Stimulated activated CD8-positive, alpha-beta memory T cell treated with anti-CD3 and anti-CD28 coated beads, Interleukin-4, amount 100 ng/mL, for 4 hours (primary cell): ENCODE data around the gene MBNL2.

Source experiments
- DNase-seq, 2 donors: peaks; one replicate each; pipeline ENCODE4 v3.0.0-alpha.2; 2020; ENCODE audit warnings: low read depth in 2 of 2, low spot score in 1 of 2

Gene MBNL2

GRCh38 chr13:97295283-97296182 lies 73.4 kb downstream of the MBNL2 start:
- DNase-seq: no peak

GRCh38 chr13:97296740-97297139 lies 74.6 kb downstream of the MBNL2 start:
- no peak for DNase-seq

- no peak for DNase-seq
Measured at GRCh38 chr13:97298816-97299215, 76.7 kb downstream of the MBNL2 start.

DNA sequence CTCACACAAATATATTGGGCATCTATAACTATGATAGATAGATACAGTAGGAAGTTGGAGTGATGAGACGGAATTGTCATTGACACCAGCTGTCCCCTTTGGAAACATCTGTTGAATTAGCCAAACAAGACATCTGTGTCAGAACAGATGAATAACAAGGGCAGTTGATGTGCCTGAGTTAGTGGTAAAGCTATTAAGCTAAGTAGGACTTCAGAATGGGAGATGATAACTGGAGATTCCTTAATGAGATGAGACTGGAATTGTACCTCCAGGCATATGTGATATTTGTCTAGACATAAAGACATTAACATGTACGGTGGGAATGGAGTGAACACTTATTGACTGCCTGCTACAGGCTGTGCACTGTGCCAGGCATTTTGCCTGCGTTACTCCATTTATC lies 78.7 kb downstream of the MBNL2 start:
- no peak for DNase-seq

DNA sequence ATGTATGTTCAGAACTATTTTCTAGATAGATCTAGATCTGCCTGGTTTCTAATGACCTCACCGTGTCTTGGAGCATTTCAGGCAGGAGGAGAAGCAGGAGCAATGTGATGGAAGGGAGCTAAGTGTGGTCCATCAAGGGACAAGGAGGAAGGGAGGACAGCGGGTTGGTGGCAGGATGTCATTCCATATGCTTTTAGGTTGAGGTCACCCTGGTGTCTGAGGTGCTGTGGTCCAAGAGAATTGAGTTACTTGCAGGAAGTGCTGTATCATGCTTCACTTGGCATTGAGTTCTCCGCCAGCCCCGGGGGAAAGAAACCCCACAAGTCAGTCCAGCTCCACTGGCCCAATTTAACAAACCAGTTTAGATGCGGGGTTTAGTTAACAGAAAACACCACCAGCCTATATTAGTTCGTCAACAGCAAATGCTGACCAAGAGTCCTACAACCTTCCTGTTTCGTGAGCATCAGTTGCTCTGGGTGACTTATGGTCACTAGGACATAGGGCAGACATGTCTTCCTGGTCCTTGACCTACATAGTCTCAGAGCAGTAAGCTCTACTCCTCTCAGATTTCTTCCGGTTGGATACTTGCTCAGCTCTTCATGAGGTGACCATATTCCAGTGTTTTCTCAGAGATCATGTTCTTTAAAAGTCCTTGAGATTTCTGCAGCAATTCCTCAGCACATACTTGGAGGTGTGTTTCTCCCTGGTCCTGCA lies 79.4 kb downstream of the MBNL2 start:
- DNase-seq: no peak

DNA sequence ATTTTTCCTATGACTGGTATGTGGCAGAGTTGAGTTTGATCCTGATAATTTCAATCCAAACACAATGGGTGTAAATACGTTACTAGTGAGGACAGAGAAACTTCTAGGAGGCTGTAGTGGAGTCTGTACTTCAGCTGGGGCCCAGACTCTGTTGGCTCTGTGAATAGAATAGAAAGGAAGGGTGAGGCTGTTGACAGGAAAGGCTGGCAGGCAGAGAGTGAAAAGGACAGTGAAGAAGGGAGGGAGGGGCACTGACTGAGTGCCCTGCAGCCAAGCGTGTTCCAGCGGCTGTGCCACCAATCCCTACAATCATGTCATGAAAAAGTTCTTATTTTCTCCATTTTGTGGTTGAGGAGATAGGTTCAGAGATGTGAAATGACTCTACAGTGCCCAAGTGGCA lies 80.5 kb downstream of the MBNL2 start:
- DNase-seq: no peak

DNA sequence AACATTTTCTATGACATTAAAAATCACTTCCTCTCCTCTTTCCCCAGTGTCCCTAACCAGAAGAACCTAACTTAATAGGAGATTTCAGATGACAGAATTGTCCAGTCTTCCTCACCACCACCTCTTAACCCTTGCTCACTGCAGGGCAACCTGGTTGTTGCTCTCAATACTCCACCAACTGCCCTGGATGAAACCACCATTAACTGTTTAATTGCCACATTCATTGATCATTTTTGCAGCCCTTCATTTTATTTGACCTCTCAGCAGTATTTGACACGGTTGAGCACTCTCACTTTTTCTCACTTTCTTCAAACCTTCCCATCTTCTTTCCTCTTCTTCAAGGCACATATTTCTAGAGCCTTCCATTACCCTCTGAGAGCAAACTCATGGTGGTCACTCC lies 84.0 kb downstream of the MBNL2 start:
- no peak for DNase-seq

- DNase-seq: no peak
Measured at GRCh38 chr13:97306645-97307044, 84.5 kb downstream of the MBNL2 start.

DNA sequence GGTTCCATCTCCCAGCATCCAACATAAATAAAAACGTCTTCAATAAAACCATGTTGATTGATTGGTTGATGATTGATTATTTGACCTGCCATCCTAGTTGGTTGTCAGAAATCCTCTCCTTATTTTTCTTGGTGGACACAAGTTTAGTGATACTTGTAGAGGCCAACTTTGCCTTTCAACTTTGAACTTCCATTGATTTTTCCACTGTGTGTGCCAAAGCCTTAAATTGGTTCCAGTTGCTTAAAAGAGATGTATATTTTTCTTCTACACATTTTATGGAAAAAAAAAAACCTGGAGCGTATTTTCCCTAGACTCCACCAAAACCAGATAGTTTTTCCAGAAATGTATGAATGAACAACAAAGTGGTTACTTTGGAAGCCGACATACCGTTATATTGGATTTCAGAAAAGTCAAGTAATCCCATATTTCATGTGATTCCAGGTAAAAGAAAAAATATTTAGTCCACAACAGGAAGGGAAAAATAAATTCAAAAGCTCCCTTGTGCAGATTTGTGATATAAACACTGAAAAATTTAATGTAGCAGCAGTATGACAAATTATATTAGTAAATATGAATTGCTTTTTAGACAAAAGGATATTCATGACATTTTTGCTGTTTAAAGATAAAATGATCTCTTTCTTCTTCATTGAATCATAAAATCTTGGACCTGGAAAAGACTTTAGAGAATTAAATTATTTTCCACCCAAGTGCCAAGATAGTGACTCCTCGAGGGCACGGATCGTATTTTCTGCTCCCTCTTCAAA lies 85.2 kb downstream of the MBNL2 start:
- no peak for DNase-seq

GRCh38 chr13:97307882-97308624 lies 85.9 kb downstream of the MBNL2 start:
- DNase-seq: no peak

GRCh38 chr13:97308735-97309429 lies 86.7 kb downstream of the MBNL2 start:
- DNase-seq: no peak

- DNase-seq: no peak
Measured at GRCh38 chr13:97310809-97311436, 88.8 kb downstream of the MBNL2 start.

DNA sequence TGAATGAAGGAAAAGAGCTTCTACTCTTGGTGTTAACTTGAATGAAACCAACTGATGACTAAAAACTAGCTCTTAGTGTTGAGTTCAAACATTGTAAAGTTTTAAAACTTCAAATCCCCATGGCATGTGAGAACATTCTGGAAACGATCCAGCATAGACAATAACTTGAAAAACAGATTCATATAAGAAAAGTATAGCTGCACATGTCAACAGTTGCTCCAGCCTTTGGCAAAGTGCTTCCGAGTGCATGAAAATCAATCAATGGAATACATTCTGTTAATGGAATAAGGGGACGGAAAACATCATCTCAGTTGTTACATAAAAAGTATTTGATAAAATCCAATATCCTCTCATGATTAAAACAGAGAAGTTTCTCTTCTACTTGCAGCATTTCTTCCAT lies 89.8 kb downstream of the MBNL2 start:
- DNase-seq: no peak

GRCh38 chr13:97313551-97314260 lies 91.6 kb downstream of the MBNL2 start:
- no peak for DNase-seq

DNA sequence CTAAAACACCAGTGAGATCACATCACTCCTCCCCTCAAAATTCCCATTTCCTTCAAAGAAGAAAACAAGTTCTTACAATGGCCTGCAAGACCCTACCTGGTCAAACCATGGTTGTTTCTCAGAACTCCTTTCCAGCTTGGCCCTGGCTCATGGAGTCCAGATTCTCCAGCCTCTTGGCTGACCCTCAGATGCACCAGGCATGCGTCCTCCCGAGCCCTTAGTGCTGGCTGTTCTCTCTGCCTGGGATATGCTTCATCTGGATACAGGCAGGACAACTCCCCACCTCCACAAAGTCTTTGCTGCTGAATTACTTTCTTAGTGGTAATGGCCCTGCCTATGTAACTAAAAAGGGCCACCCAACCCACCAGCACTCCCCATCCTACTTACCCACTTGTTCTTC lies 94.3 kb downstream of the MBNL2 start:
- no peak for DNase-seq

DNA sequence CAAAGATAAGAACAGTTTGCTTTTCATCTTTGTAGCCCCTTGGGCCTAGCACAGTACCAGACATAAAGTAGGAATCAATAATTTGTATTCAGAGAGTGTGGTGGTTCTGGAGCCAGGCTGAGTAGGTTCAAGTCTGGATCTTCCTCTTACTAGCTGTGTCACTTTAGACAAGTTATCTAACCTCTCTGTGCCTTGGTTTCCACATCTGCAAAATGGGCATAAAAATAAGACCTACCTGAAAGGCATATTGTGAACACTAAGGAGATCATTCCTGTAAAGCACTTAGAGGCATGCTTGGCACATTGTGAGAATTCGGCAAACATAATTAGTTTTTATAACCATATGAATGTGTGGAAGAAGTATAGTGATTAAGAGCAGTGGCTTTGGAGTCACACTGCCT lies 95.8 kb downstream of the MBNL2 start:
- no peak for DNase-seq

DNA sequence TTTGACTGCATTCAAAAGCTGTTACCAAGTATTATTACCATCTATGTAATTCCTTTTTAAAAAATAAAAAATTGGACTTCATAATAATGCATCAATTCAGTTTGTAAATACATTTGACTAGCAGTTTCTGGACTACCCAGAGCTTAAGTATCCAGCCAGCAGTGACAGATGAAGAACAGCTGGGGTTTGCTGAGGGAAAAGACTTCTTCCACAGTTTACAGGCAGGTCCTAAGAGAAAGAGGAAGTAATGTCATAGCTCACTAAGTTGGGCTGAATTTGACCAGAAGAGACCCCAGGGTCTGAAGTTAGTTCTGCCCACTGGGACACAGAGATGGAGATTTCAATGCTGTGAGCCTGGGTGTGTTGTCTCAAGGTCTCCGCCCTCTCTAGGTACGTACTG lies 96.4 kb downstream of the MBNL2 start:
- no peak for DNase-seq

GRCh38 chr13:97319113-97319720 lies 97.1 kb downstream of the MBNL2 start:
- no peak for DNase-seq

GRCh38 chr13:97321101-97321500 lies 99.0 kb downstream of the MBNL2 start:
- no peak for DNase-seq
